ENCODE results near the gene CRTAP. TPM values are rescaled to one million over a fixed set of nuclear protein-coding genes. Genes with fewer than 3 reads are reported as not detected.

CRTAP gene
- polyA plus RNA-seq, 1 experiment = 311 TPM

DNA sequence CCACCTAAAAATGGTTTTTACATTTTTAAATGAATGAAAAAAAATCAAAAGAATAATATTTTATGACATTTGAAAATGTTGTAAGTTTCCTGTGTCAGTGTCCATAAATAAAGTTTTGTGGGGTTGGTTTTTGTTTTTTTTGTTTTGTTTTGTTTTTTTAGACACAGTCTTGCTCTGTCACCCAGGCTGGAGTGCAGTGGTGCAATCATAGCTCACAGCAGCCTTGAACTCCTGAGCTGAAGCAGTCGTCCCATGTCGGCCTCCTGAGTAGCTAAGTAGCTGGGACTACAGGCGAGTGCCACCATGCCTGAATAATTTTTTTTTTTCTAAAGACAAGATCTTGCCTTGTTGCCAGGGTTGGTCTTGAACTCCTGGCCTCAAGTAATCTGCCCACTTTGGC lies 14.1 kb upstream of the CRTAP start:
- POLR2A ChIA-PET = no interaction called here
- TF ChIP-seq, protein P1, sequence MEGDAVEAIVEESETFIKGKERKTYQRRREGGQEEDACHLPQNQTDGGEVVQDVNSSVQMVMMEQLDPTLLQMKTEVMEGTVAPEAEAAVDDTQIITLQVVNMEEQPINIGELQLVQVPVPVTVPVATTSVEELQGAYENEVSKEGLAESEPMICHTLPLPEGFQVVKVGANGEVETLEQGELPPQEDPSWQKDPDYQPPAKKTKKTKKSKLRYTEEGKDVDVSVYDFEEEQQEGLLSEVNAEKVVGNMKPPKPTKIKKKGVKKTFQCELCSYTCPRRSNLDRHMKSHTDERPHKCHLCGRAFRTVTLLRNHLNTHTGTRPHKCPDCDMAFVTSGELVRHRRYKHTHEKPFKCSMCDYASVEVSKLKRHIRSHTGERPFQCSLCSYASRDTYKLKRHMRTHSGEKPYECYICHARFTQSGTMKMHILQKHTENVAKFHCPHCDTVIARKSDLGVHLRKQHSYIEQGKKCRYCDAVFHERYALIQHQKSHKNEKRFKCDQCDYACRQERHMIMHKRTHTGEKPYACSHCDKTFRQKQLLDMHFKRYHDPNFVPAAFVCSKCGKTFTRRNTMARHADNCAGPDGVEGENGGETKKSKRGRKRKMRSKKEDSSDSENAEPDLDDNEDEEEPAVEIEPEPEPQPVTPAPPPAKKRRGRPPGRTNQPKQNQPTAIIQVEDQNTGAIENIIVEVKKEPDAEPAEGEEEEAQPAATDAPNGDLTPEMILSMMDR (IDR thresholded peaks at IDR 0.05; ENCODE audit: insufficient read depth, low read depth, low read length) = no peak
- CTCF ChIA-PET = interaction anchor here (1.2 kb wide), 1 partner anchor 12 kb away, joined by 3 read pairs; no protein-coding TSS in a partner anchor
- no peak for DNase-seq (ENCODE audit: low read depth)
- H3K27me3 ChIP-seq (ENCODE audit: control insufficient read depth, insufficient read depth, low read length) = no peaks in the 10 kb centered on the region
- H3K36me3 ChIP-seq (ENCODE audit: control insufficient read depth, insufficient read depth, low read length) = no peaks in the 10 kb centered on the region
- no peak overlapping the region for H3K4me3 ChIP-seq (ENCODE audit: low read depth, low read length)

DNA sequence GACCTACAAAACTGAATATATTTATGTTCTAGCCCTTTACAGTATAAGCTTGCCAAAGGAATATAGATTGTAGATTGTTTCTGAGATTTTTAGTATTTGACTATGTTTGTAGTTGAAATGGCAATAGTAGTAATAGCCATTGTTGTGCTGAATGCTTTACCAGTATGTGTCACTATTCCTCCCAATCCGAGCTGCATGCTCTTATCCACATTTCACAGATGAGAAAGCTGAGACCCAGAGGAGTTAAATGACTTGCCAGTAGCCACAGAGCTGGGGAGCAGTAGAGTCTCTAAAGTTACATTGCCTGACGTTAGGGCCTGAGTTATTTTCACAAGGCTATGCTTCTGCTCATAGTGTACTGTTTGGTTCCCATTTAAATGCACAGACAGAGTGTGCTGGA lies 13.6 kb upstream of the CRTAP start:
- DNase-seq (ENCODE audit: low read depth) = no peak
- CTCF ChIA-PET = interaction anchor here (1.2 kb wide), 1 partner anchor 11 kb away, joined by 3 read pairs; no protein-coding TSS in a partner anchor
- no peaks in the 10 kb centered on the region for H3K36me3 ChIP-seq (ENCODE audit: control insufficient read depth, insufficient read depth, low read length)
- POLR2A ChIA-PET = no interaction called here
- no peaks in the 10 kb centered on the region for H3K27me3 ChIP-seq (ENCODE audit: control insufficient read depth, insufficient read depth, low read length)
- no peak overlapping the region for H3K4me3 ChIP-seq (ENCODE audit: low read depth, low read length)
- TF ChIP-seq, protein P1 (IDR thresholded peaks at IDR 0.05; ENCODE audit: insufficient read depth, low read depth, low read length) = no peak

DNA sequence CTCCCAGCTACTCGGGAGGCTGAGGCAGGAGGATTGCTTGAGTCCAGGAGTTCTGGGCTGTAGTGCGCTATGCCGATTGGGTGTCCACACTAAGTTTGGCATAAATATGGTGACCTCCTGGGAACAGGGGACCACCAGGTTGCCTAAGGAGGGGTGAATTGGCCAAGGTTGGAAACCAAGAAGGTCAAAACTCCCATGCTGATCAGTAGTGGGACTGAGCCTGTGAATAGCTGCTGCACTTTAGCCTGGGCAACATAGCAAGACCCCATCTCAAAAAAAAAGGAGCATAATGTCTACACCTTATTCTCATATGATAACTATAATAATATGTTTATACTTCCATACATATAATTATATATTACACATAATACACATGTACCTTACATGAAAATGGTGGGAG lies 10.8 kb upstream of the CRTAP start:
- H3K36me3 ChIP-seq (ENCODE audit: control insufficient read depth, insufficient read depth, low read length) = no peaks in the 10 kb centered on the region
- ChIA-PET CTCF (no interaction called here), POLR2A (no interaction called here)
- H3K4me3 ChIP-seq (ENCODE audit: low read depth, low read length) = no peak overlapping the region
- TF ChIP-seq, protein P1 (IDR thresholded peaks at IDR 0.05; ENCODE audit: insufficient read depth, low read depth, low read length) = no peak
- no peak for DNase-seq (ENCODE audit: low read depth)
- no peaks in the 10 kb centered on the region for H3K27me3 ChIP-seq (ENCODE audit: control insufficient read depth, insufficient read depth, low read length)

DNA sequence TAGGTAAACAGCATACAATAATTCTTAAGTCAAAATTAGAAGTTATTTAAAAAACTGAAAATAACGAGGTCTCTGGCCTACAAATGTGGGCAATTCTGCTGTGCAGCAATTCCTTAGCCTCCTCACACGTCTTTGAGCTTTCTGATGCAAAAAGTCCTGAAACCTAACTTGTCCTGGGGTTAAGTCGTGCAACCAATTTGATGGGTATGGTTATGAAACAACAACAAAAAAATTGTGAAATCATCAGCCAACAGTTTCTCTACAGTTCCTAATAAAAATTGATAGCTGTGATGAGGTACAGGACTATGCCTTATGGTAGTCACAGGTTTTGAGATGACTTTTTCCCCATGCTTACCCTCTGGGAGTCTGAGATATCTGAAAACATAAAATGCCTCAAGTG lies 10.3 kb upstream of the CRTAP start:
- POLR2A ChIA-PET = no interaction called here
- Histone ChIP-seq H3K36me3 (ENCODE audit: control insufficient read depth, insufficient read depth, low read length) (no peaks in the 10 kb centered on the region), H3K4me3 (ENCODE audit: low read depth, low read length) (no peak overlapping the region), H3K27me3 (ENCODE audit: control insufficient read depth, insufficient read depth, low read length) (no peaks in the 10 kb centered on the region)
- CTCF ChIA-PET = interaction anchor here (1.1 kb wide), 1 partner anchor 28 kb away, joined by 3 read pairs; no protein-coding TSS in a partner anchor
- TF ChIP-seq, protein P1 (IDR thresholded peaks at IDR 0.05; ENCODE audit: insufficient read depth, low read depth, low read length) = no peak
- no peak for DNase-seq (ENCODE audit: low read depth)

DNA sequence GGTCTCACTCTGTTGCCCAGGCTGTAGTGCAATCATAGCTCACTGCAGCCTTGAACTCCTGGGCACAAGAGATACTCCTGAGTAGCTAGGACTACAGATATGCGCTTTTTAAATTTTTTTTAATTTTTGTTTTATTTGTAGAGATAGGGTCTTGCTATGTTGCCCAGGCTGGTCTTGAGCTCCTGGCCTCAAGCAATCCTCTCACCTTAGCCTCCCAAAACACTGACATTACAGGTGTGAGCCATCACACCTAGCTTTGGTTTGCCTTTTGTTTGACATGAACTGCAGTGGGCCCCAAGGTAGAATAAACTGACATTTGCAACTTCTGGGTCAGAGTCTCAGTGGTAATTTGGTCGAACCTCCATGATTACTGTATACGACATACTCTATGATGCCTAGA lies 9.0 kb upstream of the CRTAP start:
- Histone ChIP-seq H3K27me3 (ENCODE audit: control insufficient read depth, insufficient read depth, low read length) (no peaks in the 10 kb centered on the region), H3K4me3 (ENCODE audit: low read depth, low read length) (no peak overlapping the region), H3K36me3 (ENCODE audit: control insufficient read depth, insufficient read depth, low read length) (no peaks in the 10 kb centered on the region)
- POLR2A ChIA-PET = no interaction called here
- DNase-seq (ENCODE audit: low read depth) = no peak
- TF ChIP-seq, protein P1 (IDR thresholded peaks at IDR 0.05; ENCODE audit: insufficient read depth, low read depth, low read length) = no peak
- CTCF ChIA-PET = interaction anchor here (0.6 to 1.1 kb wide), 2 partner anchors 27 to 754 kb away, joined by 3 read pairs; no protein-coding TSS in a partner anchor
